GM12878 (cell line): ENCODE data around the gene MED22. TPM values are rescaled to one million over a fixed set of nuclear protein-coding genes. Genes with fewer than 3 reads are reported as not detected.

Source experiments
- ATAC-seq: fragments of 200-7000 bp; cut with Tn5 transposase; 3 replicates; pipeline ENCODE4 v1.9.1; 2020; ENCODE audit warnings: mild to moderate bottlenecking, moderate library complexity
- BruUV-seq: library from RNA; stranded (reverse); fragments of 400-500 nt; replicated peaks from 2 replicates; lab custom pipeline; 2021; lab: Mats Ljungman, UMichigan
- CTCF ChIA-PET: fragments of 300-600 bp; sonication (Branson Sonifier 250); formaldehyde crosslinking; extraction: SDS; loops from one replicate; lab custom pipeline; 2021; ENCODE audit warnings: inconsistent platforms; lab: Yijun Ruan, JAX
- POLR2A ChIA-PET: fragments of 350-600 bp; formaldehyde crosslinking; extraction: SDS; loops from one replicate; lab custom pipeline; 2021; ENCODE audit warnings: inconsistent platforms; lab: Charles Lee
- RAD21 ChIA-PET: fragments of 300-600 bp; sonication (Branson Sonifier 250); formaldehyde crosslinking; loops from one replicate; lab custom pipeline; 2023; ENCODE audit warnings: antibody characterized with exemption; ENCODE audit not compliant: unreplicated experiment; lab: Charles Lee
- SMC1A ChIA-PET: fragments of 300-600 bp; sonication (Branson Sonifier 250); formaldehyde crosslinking; loops from one replicate; lab custom pipeline; 2023; ENCODE audit not compliant: unreplicated experiment, uncharacterized antibody; lab: Charles Lee
- DNase-seq: peaks from one replicate; pipeline ENCODE4 v3.0.0-alpha.2; 2011; ENCODE audit warnings: low read depth, low spot score
- FAIRE-seq: peaks from 3 replicates; lab custom pipeline; 2011; peaks lifted over from hg19 to GRCh38; lab: Jason Lieb, UNC
- H2AFZ ChIP-seq: 2 replicates; pipeline ENCODE4 v1.6.0; 2011; ENCODE audit warnings: low read depth, low read length, control low read depth; ENCODE audit not compliant: control insufficient read depth
- H3K27ac ChIP-seq: 2 replicates; pipeline ENCODE4 v1.5.1; 2011; ENCODE audit warnings: control low read depth; ENCODE audit not compliant: control insufficient read depth, insufficient read depth
- H3K27me3 ChIP-seq, 2 experiments: replicated peaks in 1 of 2; 2 replicates each; pipeline versions ENCODE4 v1.6.0 to v1.6.1; 2011; ENCODE audit warnings: low read length in 1 of 2; ENCODE audit not compliant: control insufficient read depth in 2 of 2, insufficient read depth in 2 of 2
- H3K36me3 ChIP-seq, 2 experiments: 2 replicates each; pipeline ENCODE4 v1.5.1; 2011; ENCODE audit warnings: low read length in 1 of 2; ENCODE audit not compliant: control insufficient read depth in 2 of 2, insufficient read depth in 2 of 2
- H3K4me1 ChIP-seq: 2 replicates; pipeline ENCODE4 v1.6.1; 2011; ENCODE audit warnings: mild to moderate bottlenecking, low read length, moderate library complexity, mixed read lengths; ENCODE audit not compliant: control insufficient read depth, insufficient read depth
- H3K4me2 ChIP-seq: 2 replicates; pipeline ENCODE4 v1.6.0; 2011; ENCODE audit warnings: control low read depth; ENCODE audit not compliant: control insufficient read depth, insufficient read depth
- H3K4me3 ChIP-seq: fragments of 200-600 bp; sonication (generic); 2 replicates; pipeline ENCODE4 v1.5.1; 2016
- H3K79me2 ChIP-seq: 2 replicates; pipeline ENCODE4 v1.6.0; 2011; ENCODE audit warnings: low read length; ENCODE audit not compliant: control insufficient read depth, insufficient read depth
- H3K9ac ChIP-seq: 2 replicates; pipeline ENCODE4 v1.8.0; 2011; ENCODE audit warnings: low read length, control low read depth, mixed read lengths; ENCODE audit not compliant: control insufficient read depth, insufficient read depth
- H3K9me3 ChIP-seq: replicated peaks from 3 replicates; pipeline ENCODE4 v1.5.1; 2011; ENCODE audit warnings: mild to moderate bottlenecking, low read length; ENCODE audit not compliant: control insufficient read depth, insufficient read depth
- H4K20me1 ChIP-seq: 2 replicates; pipeline ENCODE4 v1.6.0; 2011; ENCODE audit not compliant: control insufficient read depth, insufficient read depth
- ATF7 ChIP-seq: fragments of 450-650 bp; IDR thresholded peaks from 2 replicates; pipeline ENCODE4 v1.6.1; 2016; ENCODE audit warnings: low read depth, mild to moderate bottlenecking
- BACH1 ChIP-seq: fragments of 450-650 bp; IDR thresholded peaks from 2 replicates; pipeline ENCODE4 v1.6.1; 2017; ENCODE audit warnings: mild to moderate bottlenecking, borderline replicate concordance
- BCL11A ChIP-seq: IDR thresholded peaks from 2 replicates; pipeline ENCODE4 v1.6.1; 2011; ENCODE audit warnings: low read depth, low read length
- CBFB ChIP-seq: IDR thresholded peaks from 2 replicates; pipeline ENCODE4 v1.6.1; 2016; ENCODE audit warnings: antibody characterized with exemption, low read depth
- CBX5 ChIP-seq: sonication (generic); IDR thresholded peaks from 2 replicates; pipeline ENCODE4 v1.6.1; 2016; ENCODE audit warnings: low read depth, moderate library complexity, mild to moderate bottlenecking, inconsistent platforms
- GABPA ChIP-seq: IDR thresholded peaks from 2 replicates; pipeline ENCODE4 v1.6.1; 2014; ENCODE audit warnings: antibody characterized with exemption, low read depth, mild to moderate bottlenecking, inconsistent platforms
- PML ChIP-seq: IDR thresholded peaks from 2 replicates; pipeline ENCODE4 v1.6.1; 2012; ENCODE audit warnings: low read length, inconsistent platforms
- SMARCA5 ChIP-seq: fragments of 450-650 bp; IDR thresholded peaks from 2 replicates; pipeline ENCODE4 v1.6.1; 2017; ENCODE audit warnings: mild to moderate bottlenecking
- SRF ChIP-seq, 2 experiments: IDR thresholded peaks; 2 replicates each; pipeline ENCODE4 v1.6.1; 2011; ENCODE audit warnings: low read depth in 2 of 2, low read length in 2 of 2, mild to moderate bottlenecking in 1 of 2, moderate library complexity in 1 of 2
- WRNIP1 ChIP-seq: IDR thresholded peaks from 2 replicates; pipeline ENCODE4 v1.6.1; 2011; ENCODE audit warnings: low read depth, low read length, improper control_type of control experiment, borderline replicate concordance
- ZBED1 ChIP-seq: IDR thresholded peaks from 2 replicates; pipeline ENCODE4 v1.6.1; 2016; ENCODE audit warnings: borderline replicate concordance
- WGBS: methylation state at CpG from one replicate; pipeline ENCODE4 v1.1.6; 2016; ENCODE audit warnings: low lambda C conversion rate; ENCODE audit not compliant: insufficient replicate concordance, insufficient coverage; ENCODE audit errors: missing lambda C conversion rate; 5-methylcytosine and 5-hydroxymethylcytosine counted together
- in situ Hi-C: fragments of 300-500 bp; cut with MboI; formaldehyde crosslinking; loops from 9 replicates; pipeline ENCODE4 v1.14.3; 2018; ENCODE audit warnings: mixed read lengths
- intact Hi-C: fragments of 100-400 bp; cut with micrococcal nuclease; formaldehyde crosslinking; loops from one replicate; pipeline ENCODE4 v1.14.2; 2022; ENCODE audit not compliant: unreplicated experiment
- polyA plus RNA-seq, 11 experiments: library from polyadenylated mRNA; depleted of rRNA in 4 of 11; unstranded in 6 of 11; stranded (reverse) in 5 of 11; fragments of >200 nt; fragmentation: Nextera tagmentation in 4 of 11; fragmentation: Illumina TruSeq in 1 of 11; extraction: Ambion mirVana in 4 of 11; extraction: Trizol in 1 of 11; gene quantifications; 1 replicate in 1 of 11; 2 replicates in 10 of 11; pipeline versions ENCODE4 v1.2.1 to v1.2.3, GENCODE V29; 2011 to 2016; ENCODE audit warnings: inconsistent platforms in 2 of 11, missing spikeins in 2 of 11, low read depth in 1 of 11
- total RNA-seq, 4 experiments: library from RNA; depleted of rRNA in 3 of 4; stranded (reverse); fragments of >200 nt in 3 of 4; fragmentation: Illumina TruSeq in 1 of 4; extraction: Trizol in 1 of 4; gene quantifications; 2 replicates each; pipeline versions ENCODE4 v1.2.1 to v1.2.3, GENCODE V29; 2013 to 2021
- TF ChIP-seq, protein P1 (sequence below): fragments of 450-650 bp; IDR thresholded peaks from 2 replicates; pipeline ENCODE4 v1.6.1; 2016; ENCODE audit warnings: mild to moderate bottlenecking
- TF ChIP-seq, protein P2 (sequence below): fragments of 450-650 bp; IDR thresholded peaks from 2 replicates; pipeline ENCODE4 v1.6.1; 2017; ENCODE audit warnings: mild to moderate bottlenecking, moderate library complexity

MED22 gene
- total and polyA plus RNA-seq, 10 of the 15 experiments (the other 5 are each of a cell fraction or from before 2014, with no cell fraction given): 1.4 to 42.1 (median 24.6) TPM

DNA sequence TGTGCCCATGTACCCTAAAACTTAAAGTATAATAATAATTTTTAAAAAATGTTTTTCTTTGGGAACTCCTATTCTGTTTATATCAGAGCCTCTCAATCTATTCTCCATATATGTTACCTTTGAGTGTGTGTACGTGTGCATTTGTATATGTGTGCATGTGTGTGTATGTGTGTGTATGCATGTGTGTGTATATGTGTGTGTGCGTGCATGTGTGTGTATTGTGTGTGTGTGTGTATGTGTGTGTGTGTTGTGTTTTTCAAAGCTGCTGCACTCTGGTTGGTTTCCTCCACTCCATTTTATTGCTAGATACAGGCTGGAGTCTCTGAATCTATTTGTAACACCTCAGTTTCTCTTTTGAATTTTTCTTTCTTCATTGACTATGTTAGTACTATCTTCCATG is 31.9 kb downstream of the MED22 start:
- RAD21 ChIA-PET: no interaction called here
- no peak overlapping the region for H3K27ac ChIP-seq
- no TSS peak for BruUV-seq
- intact Hi-C loops (no loop called here), in situ Hi-C loops (no loop called here)
- no peak overlapping the region for H3K4me3 ChIP-seq
- H3K4me1 ChIP-seq: no peaks in the 10 kb centered on the region
- 13% methylated on average over 2 of the region's 2 CpGs for WGBS
- no peaks in the 10 kb centered on the region for H3K27me3 ChIP-seq
- POLR2A ChIA-PET: no interaction called here
- no peak overlapping the region for H2AFZ ChIP-seq
- ATAC-seq (no peak), FAIRE-seq (no peak), DNase-seq (no peak)
- no peak overlapping the region for H3K4me2 ChIP-seq
- H4K20me1 ChIP-seq: no peaks in the 10 kb centered on the region
- H3K36me3 ChIP-seq: no peaks in the 10 kb centered on the region
- no peaks in the 10 kb centered on the region for H3K79me2 ChIP-seq
- H3K9me3 ChIP-seq: no peaks in the 10 kb centered on the region
- CTCF ChIA-PET: no interaction called here
- SMC1A ChIA-PET: no interaction called here
- no peak for TF ChIP-seq BCL11A
- TF ChIP-seq BACH1: no peak
- TF ChIP-seq ATF7: no peak
- TF ChIP-seq SMARCA5: no peak
- TF ChIP-seq, protein P1, sequence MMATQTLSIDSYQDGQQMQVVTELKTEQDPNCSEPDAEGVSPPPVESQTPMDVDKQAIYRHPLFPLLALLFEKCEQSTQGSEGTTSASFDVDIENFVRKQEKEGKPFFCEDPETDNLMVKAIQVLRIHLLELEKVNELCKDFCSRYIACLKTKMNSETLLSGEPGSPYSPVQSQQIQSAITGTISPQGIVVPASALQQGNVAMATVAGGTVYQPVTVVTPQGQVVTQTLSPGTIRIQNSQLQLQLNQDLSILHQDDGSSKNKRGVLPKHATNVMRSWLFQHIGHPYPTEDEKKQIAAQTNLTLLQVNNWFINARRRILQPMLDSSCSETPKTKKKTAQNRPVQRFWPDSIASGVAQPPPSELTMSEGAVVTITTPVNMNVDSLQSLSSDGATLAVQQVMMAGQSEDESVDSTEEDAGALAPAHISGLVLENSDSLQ: no peak
- no peak for TF ChIP-seq CBFB
- no peak overlapping the region for H3K9ac ChIP-seq

DNA sequence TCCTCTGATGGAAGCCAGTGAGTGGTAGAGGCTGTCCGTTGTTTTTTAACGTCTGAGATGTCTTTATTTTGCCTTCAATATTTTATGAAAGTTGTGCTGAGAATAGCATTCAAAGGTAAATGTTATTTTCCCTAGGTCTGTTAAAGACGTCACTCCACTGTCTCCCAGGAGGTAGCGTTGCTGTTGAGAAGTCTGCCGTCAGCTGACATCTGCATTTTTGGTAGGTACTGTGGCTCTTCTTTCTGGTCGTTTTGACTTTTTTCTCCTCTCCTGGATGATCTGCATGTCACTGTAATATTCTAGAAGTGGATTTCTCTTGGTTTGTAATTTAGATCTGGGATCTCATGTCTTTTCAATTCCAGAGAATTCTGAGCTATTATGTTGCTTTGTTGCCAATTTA is 38.3 kb downstream of the MED22 start:
- in situ Hi-C loops: no loop called here

More for the DNA sequence above, 38.3 kb downstream of the MED22 start:
- ChIA-PET SMC1A (no interaction called here), CTCF (no interaction called here), RAD21 (no interaction called here), POLR2A (no interaction called here)
- TF ChIP-seq WRNIP1: no peak
- TF ChIP-seq ZBED1: no peak
- no peak for TF ChIP-seq SRF (IDR thresholded peaks at IDR 0.05; ENCODE audit: low read depth in 2 of 2, low read length in 2 of 2)
- TF ChIP-seq, protein P2, sequence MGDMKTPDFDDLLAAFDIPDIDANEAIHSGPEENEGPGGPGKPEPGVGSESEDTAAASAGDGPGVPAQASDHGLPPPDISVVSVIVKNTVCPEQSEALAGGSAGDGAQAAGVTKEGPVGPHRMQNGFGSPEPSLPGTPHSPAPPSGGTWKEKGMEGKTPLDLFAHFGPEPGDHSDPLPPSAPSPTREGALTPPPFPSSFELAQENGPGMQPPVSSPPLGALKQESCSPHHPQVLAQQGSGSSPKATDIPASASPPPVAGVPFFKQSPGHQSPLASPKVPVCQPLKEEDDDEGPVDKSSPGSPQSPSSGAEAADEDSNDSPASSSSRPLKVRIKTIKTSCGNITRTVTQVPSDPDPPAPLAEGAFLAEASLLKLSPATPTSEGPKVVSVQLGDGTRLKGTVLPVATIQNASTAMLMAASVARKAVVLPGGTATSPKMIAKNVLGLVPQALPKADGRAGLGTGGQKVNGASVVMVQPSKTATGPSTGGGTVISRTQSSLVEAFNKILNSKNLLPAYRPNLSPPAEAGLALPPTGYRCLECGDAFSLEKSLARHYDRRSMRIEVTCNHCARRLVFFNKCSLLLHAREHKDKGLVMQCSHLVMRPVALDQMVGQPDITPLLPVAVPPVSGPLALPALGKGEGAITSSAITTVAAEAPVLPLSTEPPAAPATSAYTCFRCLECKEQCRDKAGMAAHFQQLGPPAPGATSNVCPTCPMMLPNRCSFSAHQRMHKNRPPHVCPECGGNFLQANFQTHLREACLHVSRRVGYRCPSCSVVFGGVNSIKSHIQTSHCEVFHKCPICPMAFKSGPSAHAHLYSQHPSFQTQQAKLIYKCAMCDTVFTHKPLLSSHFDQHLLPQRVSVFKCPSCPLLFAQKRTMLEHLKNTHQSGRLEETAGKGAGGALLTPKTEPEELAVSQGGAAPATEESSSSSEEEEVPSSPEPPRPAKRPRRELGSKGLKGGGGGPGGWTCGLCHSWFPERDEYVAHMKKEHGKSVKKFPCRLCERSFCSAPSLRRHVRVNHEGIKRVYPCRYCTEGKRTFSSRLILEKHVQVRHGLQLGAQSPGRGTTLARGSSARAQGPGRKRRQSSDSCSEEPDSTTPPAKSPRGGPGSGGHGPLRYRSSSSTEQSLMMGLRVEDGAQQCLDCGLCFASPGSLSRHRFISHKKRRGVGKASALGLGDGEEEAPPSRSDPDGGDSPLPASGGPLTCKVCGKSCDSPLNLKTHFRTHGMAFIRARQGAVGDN: no peak
- TF ChIP-seq CBX5: no peak
- no peak for TF ChIP-seq PML
- no peak for TF ChIP-seq GABPA
- no TSS peak for BruUV-seq
- H3K9ac ChIP-seq: no peak overlapping the region
- H3K36me3 ChIP-seq: no peaks in the 10 kb centered on the region
- H3K4me1 ChIP-seq: no peaks in the 10 kb centered on the region
- intact Hi-C loops: no loop called here
- H3K27me3 ChIP-seq: no peaks in the 10 kb centered on the region
- H4K20me1 ChIP-seq: no peaks in the 10 kb centered on the region
- H3K79me2 ChIP-seq: no peaks in the 10 kb centered on the region
- ATAC-seq (no peak), DNase-seq (no peak), FAIRE-seq (no peak)
- 40% methylated on average over 6 of the region's 6 CpGs for WGBS
- no peak overlapping the region for H3K4me2 ChIP-seq
- no peak overlapping the region for H2AFZ ChIP-seq
- H3K9me3 ChIP-seq: no peaks in the 10 kb centered on the region; the same call in 2 of the 3 replicates
- H3K27ac ChIP-seq: no peak overlapping the region
- H3K4me3 ChIP-seq: no peak overlapping the region
